Measurements from ENCODE around the gene RIPK1. TPM values are rescaled to one million over a fixed set of nuclear protein-coding genes. Genes with fewer than 3 reads are reported as not detected.
"Not testable (repeated sequence)": the region's sequence is repeated elsewhere in the genome, so short reads cannot be mapped to it uniquely, and the experiment has no call there.

RIPK1 gene
- total and polyA plus RNA-seq, 7 donors: 5.6 to 10.6 (median 7.1) TPM

DNA sequence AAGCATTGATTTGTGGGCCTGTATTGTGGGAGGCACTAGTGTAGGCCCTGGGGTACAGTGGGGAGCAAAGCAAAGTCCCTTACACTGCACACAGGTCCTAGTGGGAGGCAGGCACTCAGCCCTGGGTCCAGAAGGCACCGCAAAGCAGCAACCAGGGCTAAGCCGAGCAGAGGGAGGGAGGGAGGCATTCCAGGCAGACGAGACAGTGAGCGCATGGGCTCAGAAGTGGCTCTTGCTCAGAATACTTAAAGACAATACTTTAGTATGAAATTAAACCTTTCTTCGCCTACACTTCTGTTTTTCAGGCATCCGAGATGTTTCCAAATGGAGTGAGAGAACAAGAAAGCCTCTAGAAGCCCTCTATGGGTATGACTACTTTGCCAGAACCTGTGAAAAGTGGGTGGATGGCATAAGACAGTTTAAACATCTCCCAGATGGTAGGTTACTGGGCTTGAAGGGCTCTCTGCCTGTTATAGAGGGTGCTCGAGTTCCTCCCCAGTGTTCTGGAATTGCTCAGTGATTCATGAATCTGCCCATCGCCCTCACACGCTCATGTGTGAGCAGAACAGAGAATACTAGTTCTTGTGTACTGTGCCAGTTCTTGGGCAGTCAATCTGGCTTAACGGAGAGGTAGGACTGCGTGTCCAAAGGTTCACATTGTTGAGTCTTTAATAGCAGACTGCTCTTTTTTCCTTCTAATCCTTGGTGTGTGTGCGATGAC is 68.9 kb downstream of the RIPK1 start:
- ATAC-seq (no peak), DNase-seq (no peak)
- Histone ChIP-seq H3K9me3 (no peaks in the 10 kb centered on the region), H3K4me1 (peaks cover 18% of the 10 kb centered on the region), H3K27ac (peak overlapping the region; percentile 78), H3K27me3 (ENCODE audit: insufficient read depth in 3 of 3, low read length in 2 of 3) (no peaks in the 10 kb centered on the region), H3K4me3 (no peak overlapping the region), H3K36me3 (ENCODE audit: insufficient read depth in 1 of 2, low read depth in 1 of 2) (peaks cover 0 to 58% of the 10 kb centered on the region in 2 donors)
- intact Hi-C loops (cut with DNase I): loop anchor here in 1 of 2 donors (10.0 kb wide), 1 partner anchor 598 kb away; no protein-coding TSS in a partner anchor
- TF ChIP-seq, protein P1, sequence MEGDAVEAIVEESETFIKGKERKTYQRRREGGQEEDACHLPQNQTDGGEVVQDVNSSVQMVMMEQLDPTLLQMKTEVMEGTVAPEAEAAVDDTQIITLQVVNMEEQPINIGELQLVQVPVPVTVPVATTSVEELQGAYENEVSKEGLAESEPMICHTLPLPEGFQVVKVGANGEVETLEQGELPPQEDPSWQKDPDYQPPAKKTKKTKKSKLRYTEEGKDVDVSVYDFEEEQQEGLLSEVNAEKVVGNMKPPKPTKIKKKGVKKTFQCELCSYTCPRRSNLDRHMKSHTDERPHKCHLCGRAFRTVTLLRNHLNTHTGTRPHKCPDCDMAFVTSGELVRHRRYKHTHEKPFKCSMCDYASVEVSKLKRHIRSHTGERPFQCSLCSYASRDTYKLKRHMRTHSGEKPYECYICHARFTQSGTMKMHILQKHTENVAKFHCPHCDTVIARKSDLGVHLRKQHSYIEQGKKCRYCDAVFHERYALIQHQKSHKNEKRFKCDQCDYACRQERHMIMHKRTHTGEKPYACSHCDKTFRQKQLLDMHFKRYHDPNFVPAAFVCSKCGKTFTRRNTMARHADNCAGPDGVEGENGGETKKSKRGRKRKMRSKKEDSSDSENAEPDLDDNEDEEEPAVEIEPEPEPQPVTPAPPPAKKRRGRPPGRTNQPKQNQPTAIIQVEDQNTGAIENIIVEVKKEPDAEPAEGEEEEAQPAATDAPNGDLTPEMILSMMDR (IDR thresholded peaks at IDR 0.05): no peak
- WGBS, 3 donors: 82 to 92% (median 83%) methylated on average over 12 of the region's 12 CpGs

DNA sequence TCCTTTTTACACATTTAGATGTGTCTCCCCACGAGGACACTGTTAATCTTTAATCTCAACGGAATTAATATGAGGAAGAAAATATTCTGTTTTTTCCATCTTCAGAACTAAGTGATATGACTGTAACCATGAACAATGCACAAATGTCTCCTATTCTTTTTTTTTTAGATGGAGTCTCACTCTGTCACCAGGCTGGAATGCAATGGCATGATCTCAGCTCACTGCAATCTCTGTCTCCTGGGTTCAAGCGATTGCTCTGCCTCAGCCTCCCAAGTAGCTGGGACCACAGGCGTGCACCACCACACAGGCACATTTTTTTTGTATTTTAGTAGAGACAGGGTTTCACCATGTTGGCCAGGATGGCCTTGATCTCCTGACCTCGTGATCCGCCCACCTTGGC is 69.6 kb downstream of the RIPK1 start:
- peak overlapping the region; percentile 78 for H3K27ac ChIP-seq
- ATAC-seq: not testable (repeated sequence)

DNA sequence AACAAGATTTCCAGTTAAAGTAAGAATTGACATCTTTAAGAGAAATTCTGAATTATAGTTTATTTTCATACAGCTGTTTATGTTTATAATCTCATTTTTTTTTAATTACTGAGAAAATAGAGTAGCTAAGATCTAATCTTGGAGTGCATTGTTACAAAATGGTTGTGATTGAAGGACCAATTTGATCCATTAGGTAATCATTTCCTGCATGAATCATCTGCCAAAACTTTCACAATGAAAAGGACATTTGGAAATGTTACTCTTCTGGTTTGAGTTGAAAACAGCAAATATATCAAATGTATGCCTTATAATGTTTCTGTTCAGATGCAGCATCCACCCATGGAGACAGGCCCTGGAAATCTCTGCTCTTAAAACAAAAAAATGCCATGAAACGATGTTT is 70.0 kb downstream of the RIPK1 start:
- H3K4me1 ChIP-seq: peaks cover 18% of the 10 kb centered on the region
- TF ChIP-seq, protein P1 (IDR thresholded peaks at IDR 0.05): no peak
- H3K27ac ChIP-seq: peak overlapping the region; percentile 78
- H3K27me3 ChIP-seq (ENCODE audit: insufficient read depth in 3 of 3, low read length in 2 of 3): no peaks in the 10 kb centered on the region
- peaks cover 0 to 61% of the 10 kb centered on the region in 2 donors for H3K36me3 ChIP-seq (ENCODE audit: insufficient read depth in 1 of 2, low read depth in 1 of 2)
- DNase-seq (no peak), ATAC-seq (no peak)
- intact Hi-C loops (cut with DNase I): loop anchor here in 1 of 2 donors (10.0 kb wide), 1 partner anchor 596 kb away; no protein-coding TSS in a partner anchor
- 36 to 54% (median 45%) methylated on average over 1 of the region's 1 CpG for WGBS, 3 donors
- H3K9me3 ChIP-seq: no peaks in the 10 kb centered on the region
- H3K4me3 ChIP-seq: no peak overlapping the region

More for the DNA sequence above, 69.6 kb downstream of the RIPK1 start:
- 76 to 87% (median 87%) methylated on average over 6 of the region's 6 CpGs for WGBS, 3 donors
- not testable (repeated sequence) for H3K9me3 ChIP-seq; H3K27me3 ChIP-seq (ENCODE audit: insufficient read depth in 3 of 3, low read length in 2 of 3); H3K4me3 ChIP-seq; DNase-seq
- Histone ChIP-seq H3K36me3 (ENCODE audit: insufficient read depth in 1 of 2, low read depth in 1 of 2) (peaks cover 0 to 60% of the 10 kb centered on the region in 2 donors), H3K4me1 (peaks cover 18% of the 10 kb centered on the region)
- intact Hi-C loops (cut with DNase I): loop anchor here in 1 of 2 donors (10.0 kb wide), 1 partner anchor 597 kb away; no protein-coding TSS in a partner anchor

DNA sequence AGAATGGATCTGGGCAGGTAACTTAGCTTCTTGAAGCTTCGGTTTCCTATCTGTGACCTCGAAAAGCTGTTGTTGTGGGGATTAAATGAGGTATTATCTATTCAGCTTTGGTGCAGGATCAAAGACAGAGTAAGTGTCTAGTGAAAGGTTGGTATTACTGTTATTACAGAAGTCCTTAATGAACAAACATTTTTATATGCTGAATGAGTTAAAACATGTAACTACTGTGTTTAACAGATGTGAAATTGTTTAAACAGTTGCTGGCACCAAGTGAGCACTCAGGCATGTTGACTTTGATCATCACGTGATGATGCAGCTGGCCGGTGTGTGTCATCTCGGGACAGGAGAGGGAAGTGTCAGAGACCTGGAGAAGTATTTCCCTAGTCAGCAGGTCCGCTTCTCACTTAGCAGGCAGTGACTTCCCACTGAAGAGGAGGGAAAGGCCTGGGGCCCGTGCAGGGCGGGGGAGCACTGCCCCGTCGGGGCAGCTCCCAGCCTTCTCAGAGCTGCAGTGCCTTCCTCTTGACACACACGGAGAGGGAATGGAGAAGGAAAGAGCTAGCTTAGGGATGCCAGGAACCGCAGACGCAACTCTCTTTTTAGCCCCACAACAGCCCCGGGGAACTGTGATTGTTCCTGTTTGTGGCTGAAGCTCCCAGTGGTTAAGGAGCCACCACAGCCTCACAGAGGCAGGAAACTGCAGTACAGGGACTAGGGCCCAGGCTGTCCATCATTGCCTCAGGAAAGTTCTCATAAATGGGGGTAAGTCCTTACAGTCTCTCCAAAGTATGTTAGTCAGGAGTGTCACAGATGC is 71.0 kb downstream of the RIPK1 start:
- 7 to 11% (median 9%) methylated on average over 14 of the region's 14 CpGs for WGBS, 3 donors
- intact Hi-C loops (cut with DNase I): loop anchor here in 1 of 2 donors (10.0 kb wide), 1 partner anchor 596 kb away; no protein-coding TSS in a partner anchor
- H3K27me3 ChIP-seq (ENCODE audit: insufficient read depth in 3 of 3, low read length in 2 of 3): no peaks in the 10 kb centered on the region
- peaks cover 18% of the 10 kb centered on the region for H3K4me1 ChIP-seq
- peak overlapping the region; percentile 14 for H3K4me3 ChIP-seq
- TF ChIP-seq, protein P1 (IDR thresholded peaks at IDR 0.05): no peak
- DNase-seq (peak; percentile 61 to 81), ATAC-seq (peak; percentile 94 to 96 (median 95))
- peaks cover 0 to 68% of the 10 kb centered on the region in 2 donors for H3K36me3 ChIP-seq (ENCODE audit: insufficient read depth in 1 of 2, low read depth in 1 of 2)
- H3K9me3 ChIP-seq: no peaks in the 10 kb centered on the region
- peak overlapping the region; percentile 78 for H3K27ac ChIP-seq

DNA sequence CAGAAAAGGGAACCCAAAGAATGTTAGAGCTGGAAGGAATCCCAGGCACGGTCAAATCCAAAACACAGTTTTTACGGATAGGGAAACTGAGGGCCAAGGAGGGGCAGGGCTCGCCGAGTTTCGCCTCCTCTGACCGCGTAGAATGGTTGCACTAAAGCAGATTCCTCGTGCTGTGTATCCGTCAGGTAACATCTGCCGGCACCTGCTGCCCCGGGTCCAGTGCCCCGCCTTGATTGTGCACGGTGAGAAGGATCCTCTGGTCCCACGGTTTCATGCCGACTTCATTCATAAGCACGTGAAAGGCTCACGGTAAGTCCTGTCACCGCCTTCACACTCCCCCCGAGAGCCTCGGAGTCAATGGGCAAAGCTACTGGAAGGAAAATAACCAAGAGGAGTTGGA is 71.9 kb downstream of the RIPK1 start:
- peaks cover 18% of the 10 kb centered on the region for H3K4me1 ChIP-seq
- ATAC-seq (no peak), DNase-seq (no peak)
- WGBS, 3 donors: 94 to 95% (median 94%) methylated on average over 20 of the region's 20 CpGs
- peak overlapping the region; percentile 78 for H3K27ac ChIP-seq
- H3K9me3 ChIP-seq: no peaks in the 10 kb centered on the region
- H3K4me3 ChIP-seq: no peak overlapping the region
- no peaks in the 10 kb centered on the region for H3K27me3 ChIP-seq (ENCODE audit: insufficient read depth in 3 of 3, low read length in 2 of 3)
- intact Hi-C loops (cut with DNase I): no loop called here
- H3K36me3 ChIP-seq (ENCODE audit: insufficient read depth in 1 of 2, low read depth in 1 of 2): peaks cover 0 to 72% of the 10 kb centered on the region in 2 donors
- TF ChIP-seq, protein P1 (IDR thresholded peaks at IDR 0.05): no peak
